ENCODE data around the gene CTTNBP2. TPM values are rescaled to one million over a fixed set of nuclear protein-coding genes. Genes with fewer than 3 reads are reported as not detected.

Gene CTTNBP2
- total RNA-seq, 1 donor = 11.9 TPM

GRCh38 chr7:117858712-117859111 is 14.5 kb downstream of the CTTNBP2 start:
- no peak for TF ChIP-seq CTCF (IDR thresholded peaks at IDR 0.05; ENCODE audit: insufficient read depth, low read length)
- DNase-seq (ENCODE audit: low read depth) = no peak
- H3K4me3 ChIP-seq (ENCODE audit: low read depth, low read length) = no peak overlapping the region

GRCh38 chr7:117857718-117858117 is 15.5 kb downstream of the CTTNBP2 start:
- H3K4me3 ChIP-seq (ENCODE audit: low read depth, low read length) = no peak overlapping the region
- DNase-seq (ENCODE audit: low read depth) = no peak
- TF ChIP-seq CTCF (IDR thresholded peaks at IDR 0.05; ENCODE audit: insufficient read depth, low read length) = no peak

GRCh38 chr7:117856196-117856595 is 17.0 kb downstream of the CTTNBP2 start:
- DNase-seq (ENCODE audit: low read depth) = no peak
- H3K4me3 ChIP-seq (ENCODE audit: low read depth, low read length) = no peak overlapping the region
- no peak for TF ChIP-seq CTCF (IDR thresholded peaks at IDR 0.05; ENCODE audit: insufficient read depth, low read length)

- no peak for DNase-seq (ENCODE audit: low read depth)
- no peak overlapping the region for H3K4me3 ChIP-seq (ENCODE audit: low read depth, low read length)
- no peak for TF ChIP-seq CTCF (IDR thresholded peaks at IDR 0.05; ENCODE audit: insufficient read depth, low read length)
These were observed 19.1 kb downstream of the CTTNBP2 start for GRCh38 chr7:117854186-117854585.

GRCh38 chr7:117848941-117849340 is 24.3 kb downstream of the CTTNBP2 start:
- H3K4me3 ChIP-seq (ENCODE audit: low read depth, low read length) = no peak overlapping the region
- TF ChIP-seq CTCF (IDR thresholded peaks at IDR 0.05; ENCODE audit: insufficient read depth, low read length) = no peak
- no peak for DNase-seq (ENCODE audit: low read depth)

GRCh38 chr7:117844678-117845077 is 28.6 kb downstream of the CTTNBP2 start:
- TF ChIP-seq CTCF (IDR thresholded peaks at IDR 0.05; ENCODE audit: insufficient read depth, low read length) = no peak
- no peak overlapping the region for H3K4me3 ChIP-seq (ENCODE audit: low read depth, low read length)
- DNase-seq (ENCODE audit: low read depth) = no peak

- no peak for DNase-seq (ENCODE audit: low read depth)
- TF ChIP-seq CTCF (IDR thresholded peaks at IDR 0.05; ENCODE audit: insufficient read depth, low read length) = no peak
- H3K4me3 ChIP-seq (ENCODE audit: low read depth, low read length) = no peak overlapping the region
These were observed 31.6 kb downstream of the CTTNBP2 start for GRCh38 chr7:117841611-117842010.

Data from fibroblast of the aortic adventitia (primary cell).